K562 (cell line): ENCODE results near the gene RPL14. TPM values are rescaled to one million over a fixed set of nuclear protein-coding genes. Genes with fewer than 3 reads are reported as not detected.

Experiments
- ATAC-seq: fragments of 200-7000 bp; cut with Tn5 transposase; 3 replicates; pipeline ENCODE4 v1.9.1; 2020; ENCODE audit warnings: moderate library complexity
- BruUV-seq: library from RNA; stranded (reverse); fragments of 400-500 nt; replicated peaks from 2 replicates; lab custom pipeline; 2021; lab: Mats Ljungman, UMichigan
- CTCF ChIA-PET: fragments of 300-600 bp; formaldehyde crosslinking; extraction: SDS; loops from one replicate; lab custom pipeline; 2021; ENCODE audit warnings: low intra/inter-chr PET ratio; lab: Yijun Ruan, JAX
- POLR2A ChIA-PET: fragments of 300-600, 350-650 bp; sonication (Branson Sonifier 250); formaldehyde crosslinking; extraction: SDS; loops from one replicate; lab custom pipeline; 2021; ENCODE audit warnings: antibody characterized with exemption, inconsistent platforms; lab: Yijun Ruan, JAX
- DNase-seq, 4 experiments: peaks; one replicate each; pipeline versions ENCODE4 v3.0.0 to v3.0.0-alpha.2; 2011 to 2018; ENCODE audit warnings: low spot score in 3 of 4, mixed read lengths in 3 of 4; ENCODE audit errors: extremely low read depth in 1 of 4
- FAIRE-seq: peaks from 2 replicates; lab custom pipeline; 2011; peaks lifted over from hg19 to GRCh38; lab: Jason Lieb, UNC
- H2AFZ ChIP-seq: 2 replicates; pipeline ENCODE4 v1.6.0; 2011; ENCODE audit warnings: low read depth, low read length, control low read depth, inconsistent platforms
- H3K27ac ChIP-seq: fragments of 200-600 bp; 3 replicates; pipeline ENCODE4 v1.8.0; 2011; ENCODE audit warnings: low read depth, mild to moderate bottlenecking, control low read depth, inconsistent platforms, low read length, moderate library complexity, mixed read lengths; ENCODE audit errors: extremely low read depth
- H3K27me3 ChIP-seq, 2 experiments: fragments of 300-600 bp in 1 of 2; 2 replicates in 1 of 2; 3 replicates in 1 of 2; pipeline versions ENCODE4 v1.6.0 to v1.8.0; 2011; ENCODE audit warnings: inconsistent platforms in 2 of 2, low read length in 2 of 2, mild to moderate bottlenecking in 1 of 2, mixed read lengths in 1 of 2, moderate library complexity in 1 of 2; ENCODE audit not compliant: control insufficient read depth in 2 of 2, insufficient read depth in 2 of 2
- H3K36me3 ChIP-seq: fragments of 300-600 bp; 3 replicates; pipeline ENCODE4 v1.8.0; 2011; ENCODE audit warnings: mild to moderate bottlenecking, low read length, inconsistent platforms; ENCODE audit not compliant: control insufficient read depth, insufficient read depth
- H3K4me1 ChIP-seq, 2 experiments: fragments of 200-600 bp in 1 of 2; replicated peaks in 1 of 2; 2 replicates in 1 of 2; 3 replicates in 1 of 2; pipeline versions ENCODE4 v1.5.1 to v1.8.0; 2011; ENCODE audit warnings: inconsistent platforms in 2 of 2, low read length in 2 of 2, mild to moderate bottlenecking in 1 of 2, mixed read lengths in 1 of 2, moderate library complexity in 1 of 2; ENCODE audit not compliant: control insufficient read depth in 2 of 2, insufficient read depth in 2 of 2
- H3K4me2 ChIP-seq: 2 replicates; pipeline ENCODE4 v1.6.1; 2011; ENCODE audit warnings: low read length, control low read depth, inconsistent platforms, mixed read lengths; ENCODE audit not compliant: insufficient read depth
- H3K4me3 ChIP-seq: fragments of 200-600 bp; sonication (generic), shearing (Covaris generic); 2 replicates; pipeline ENCODE4 v1.5.1; 2016; ENCODE audit warnings: control low read depth, inconsistent platforms
- H3K79me2 ChIP-seq: fragments of 200-600 bp; 3 replicates; pipeline ENCODE4 v1.8.0; 2011; ENCODE audit warnings: low read length, inconsistent platforms; ENCODE audit not compliant: control insufficient read depth, insufficient read depth
- H3K9ac ChIP-seq, 2 experiments: 2 replicates each; pipeline versions ENCODE4 v1.6.0 to v1.6.1; 2011; ENCODE audit warnings: low read depth in 2 of 2, low read length in 2 of 2, control low read depth in 1 of 2, inconsistent platforms in 1 of 2, mild to moderate bottlenecking in 1 of 2, mixed read lengths in 1 of 2; ENCODE audit not compliant: insufficient read depth in 1 of 2
- H3K9me1 ChIP-seq: one replicate; pipeline ENCODE4 v1.6.0; 2011; ENCODE audit warnings: inconsistent platforms, mild to moderate bottlenecking, low read length, moderate library complexity; ENCODE audit not compliant: control insufficient read depth, insufficient read depth
- H3K9me3 ChIP-seq: replicated peaks from 2 replicates; pipeline ENCODE4 v1.5.1; 2011; ENCODE audit warnings: low read depth, low read length, inconsistent platforms; ENCODE audit not compliant: control insufficient read depth, insufficient read depth
- H4K20me1 ChIP-seq: replicated peaks from 2 replicates; pipeline ENCODE4 v1.6.1; 2011; ENCODE audit warnings: low read length, inconsistent platforms, mixed read lengths; ENCODE audit not compliant: control insufficient read depth, insufficient read depth
- AFF1 ChIP-seq, 2 experiments: fragments of 450-650 bp; IDR thresholded peaks; 2 replicates each; pipeline ENCODE4 v1.6.1; 2018; ENCODE audit warnings: mild to moderate bottlenecking in 2 of 2, low read depth in 1 of 2; ENCODE audit not compliant: partially characterized antibody in 2 of 2
- CHD1 ChIP-seq: fragments of 200-600 bp; sonication (generic); IDR thresholded peaks from one replicate; pipeline ENCODE4 v1.6.1; 2012; ENCODE audit warnings: mild to moderate bottlenecking, moderate library complexity, low read length, inconsistent platforms
- EHMT2 ChIP-seq: fragments of 450-650 bp; IDR thresholded peaks from 2 replicates; pipeline ENCODE4 v1.6.1; 2018; ENCODE audit warnings: antibody characterized with exemption
- FOSL1 ChIP-seq: fragments of 200-800 bp; sonication (Bioruptor generic); conservative IDR thresholded peaks from 2 replicates; pipeline ENCODE4 v1.6.1; 2016; ENCODE audit warnings: missing genetic modification characterization, missing compliant biosample characterization
- RBBP5 ChIP-seq: fragments of 200-600 bp; sonication (generic); IDR thresholded peaks from 2 replicates; pipeline ENCODE4 v1.6.1; 2012; ENCODE audit warnings: borderline replicate concordance, mild to moderate bottlenecking, low read length, control low read depth, inconsistent platforms; ENCODE audit not compliant: insufficient read depth, poor library complexity, severe bottlenecking
- REST ChIP-seq, 2 experiments: fragments of 450-650 bp; formaldehyde crosslinking in 1 of 2; IDR thresholded peaks; 2 replicates each; pipeline versions ENCODE4 v1.4.0 to v1.6.1; 2014 to 2020; ENCODE audit warnings: mild to moderate bottlenecking in 2 of 2, borderline replicate concordance in 1 of 2, low read depth in 1 of 2
- USF1 ChIP-seq: sonication (generic); formaldehyde crosslinking; IDR thresholded peaks from 2 replicates; pipeline ENCODE4 v1.9.0; 2022; ENCODE audit warnings: mild to moderate bottlenecking, missing genetic modification reagents
- ZFP36 ChIP-seq: fragments of 150-350 bp; IDR thresholded peaks from 2 replicates; pipeline ENCODE4 v1.6.1; 2018; ENCODE audit warnings: low read length, low read depth; ENCODE audit not compliant: partially characterized antibody
- WGBS: fragments of 100-300 bp; shearing (Covaris generic); methylation state at CpG from one replicate; pipeline ENCODE4 v1.1.6; 2016; ENCODE audit warnings: low coverage, mixed read lengths; ENCODE audit not compliant: insufficient coverage; ENCODE audit errors: missing lambda C conversion rate; 5-methylcytosine and 5-hydroxymethylcytosine counted together
- in situ Hi-C: fragments of 300-500 bp; cut with MboI; formaldehyde crosslinking; loops from 4 replicates; pipeline ENCODE4 v1.15.0; 2018; ENCODE audit warnings: inconsistent platforms, mixed read lengths
- intact Hi-C: fragments of 100-400 bp; cut with micrococcal nuclease; formaldehyde crosslinking; loops from 2 replicates; pipeline ENCODE4 v1.14.2; 2022
- polyA plus RNA-seq, 8 experiments: library from polyadenylated mRNA; depleted of rRNA in 4 of 8; stranded (reverse) in 5 of 8; unstranded in 3 of 8; fragments of >200 nt; fragmentation: Nextera tagmentation in 2 of 8; fragmentation: Illumina TruSeq in 1 of 8; extraction: Ambion mirVana in 2 of 8; extraction: Trizol in 1 of 8; gene quantifications; 2 replicates each; pipeline versions ENCODE4 v1.2.1 to v1.2.3, GENCODE V29; 2011 to 2014; ENCODE audit warnings: inconsistent platforms in 1 of 8, missing spikeins in 1 of 8
- total RNA-seq, 7 experiments: library from RNA; depleted of rRNA in 6 of 7; stranded (reverse); fragments of >200 nt in 6 of 7; fragmentation: Illumina TruSeq in 2 of 7; extraction: Trizol in 2 of 7; gene quantifications; 2 replicates each; pipeline versions ENCODE4 v1.2.1 to v1.2.3, GENCODE V29; 2011 to 2021; ENCODE audit warnings: low replicate concordance in 1 of 7

Gene RPL14
- total and polyA plus RNA-seq, 9 of the 15 experiments (the other 6 are each of a cell fraction or from before 2014, with no cell fraction given): 851 to 4,649 (median 2,133) TPM

- intact Hi-C loops: no loop called here
- 30% methylated on average over 5 of the region's 5 CpGs for WGBS
- no peak overlapping the region for H3K4me2 ChIP-seq
- TF ChIP-seq ZFP36: no peak
- no peak for TF ChIP-seq USF1 (CRISPR knock-in tag)
- TF ChIP-seq AFF1 (IDR thresholded peaks at IDR 0.05; ENCODE audit: low read depth in 1 of 2, partially characterized antibody in 2 of 2): peak in 1 of 2 experiments; percentile 46
- TF ChIP-seq EHMT2: peak; percentile 92
- no peak for TF ChIP-seq RBBP5
- peak; percentile 14; the same call in 1 of the 2 replicates for TF ChIP-seq FOSL1 (tag)
- TF ChIP-seq CHD1: no peak
- TF ChIP-seq REST (IDR thresholded peaks at IDR 0.05; ENCODE audit: borderline replicate concordance): peak; percentile 96
- TF ChIP-seq REST (CRISPR knock-in tag; IDR thresholded peaks at IDR 0.05; ENCODE audit: low read depth): peak; percentile 80; the same call in 1 of the 2 replicates
Measured at GRCh38 chr3:40437889-40438288, 19.2 kb upstream of the RPL14 start.

More at GRCh38 chr3:40437889-40438288, 19.2 kb upstream of the RPL14 start:
- ChIA-PET POLR2A (no interaction called here), CTCF (no interaction called here)
- H3K9ac ChIP-seq: no peak overlapping the region
- H3K27me3 ChIP-seq: no peaks in the 10 kb centered on the region
- H3K36me3 ChIP-seq: no peaks in the 10 kb centered on the region
- no peaks in the 10 kb centered on the region for H4K20me1 ChIP-seq
- BruUV-seq: no TSS peak
- H3K79me2 ChIP-seq: no peaks in the 10 kb centered on the region
- no peak for DNase-seq
- H3K9me1 ChIP-seq: no peaks in the 10 kb centered on the region
- no peak overlapping the region for H2AFZ ChIP-seq
- in situ Hi-C loops: loop anchor here (10.0 kb wide), 1 partner anchor 243 kb away; no protein-coding TSS in a partner anchor
- FAIRE-seq: no peak
- H3K9me3 ChIP-seq: no peaks in the 10 kb centered on the region
- H3K4me3 ChIP-seq: no peak overlapping the region
- H3K4me1 ChIP-seq: 0 out of 5 replicates have a peak, but pooled peaks cover 0 to 2% of the 10 kb centered on the region in 2 experiments
- peak; percentile 66; the same call in 2 of the 3 replicates for ATAC-seq
- no peak overlapping the region for H3K27ac ChIP-seq
